ENCODE data around the gene POTED. TPM values are rescaled to one million over a fixed set of nuclear protein-coding genes. Genes with fewer than 3 reads are reported as not detected.
"Not testable (repeated sequence)": the region's sequence is repeated elsewhere in the genome, so short reads cannot be mapped to it uniquely, and the experiment has no call there.

Gene POTED
- not detected in 2 replicates for total RNA-seq

DNA sequence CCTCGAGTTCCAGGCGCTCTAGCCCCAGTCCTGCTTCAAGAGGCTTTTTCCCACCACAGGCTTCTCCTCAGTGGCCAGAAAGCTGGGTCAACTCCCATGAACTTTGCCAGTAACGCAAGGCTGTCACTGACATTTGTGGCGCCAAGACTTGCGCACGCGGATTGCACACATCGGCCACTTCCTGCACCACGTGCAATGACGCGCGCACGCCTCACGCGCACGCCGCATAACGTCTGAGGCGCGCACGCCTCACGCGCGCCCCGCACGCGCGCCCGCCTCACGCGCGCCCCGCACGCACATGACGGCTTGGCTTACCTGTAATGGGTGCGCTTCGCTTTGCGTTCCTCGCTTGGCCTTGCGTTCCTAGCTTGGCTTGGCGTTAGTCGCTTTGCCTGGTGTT is at the start of gene POTED:
TSS of gene POTED (plus strand) at position 301 of the 400 bp plus-strand sequence. CDS start 452 bp downstream, outside the sequence.
- DNase-seq (ENCODE audit: low read depth, low spot score): not testable (repeated sequence)

DNA sequence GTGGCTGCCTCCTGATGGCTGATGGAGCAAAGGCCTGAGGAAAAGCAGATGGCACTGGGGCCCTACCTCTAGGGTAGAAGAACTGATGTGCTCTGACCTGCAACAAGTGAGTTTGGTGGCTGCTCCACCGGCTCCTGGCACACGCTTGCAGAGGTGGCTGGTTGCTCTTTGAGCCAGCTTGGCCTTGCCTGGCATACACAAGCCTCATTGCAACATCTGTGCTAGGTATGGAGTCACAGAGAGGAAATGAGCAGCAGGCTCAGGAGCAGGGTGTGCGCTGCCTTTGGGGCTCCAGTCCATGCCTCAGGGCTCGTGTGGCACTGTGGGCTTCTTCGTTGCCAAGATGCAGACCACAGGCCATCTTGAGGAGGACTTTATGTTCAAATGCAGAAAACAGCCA is 40.5 kb downstream of the POTED start:
- not testable (repeated sequence) for DNase-seq (ENCODE audit: low read depth, low spot score)

DNA sequence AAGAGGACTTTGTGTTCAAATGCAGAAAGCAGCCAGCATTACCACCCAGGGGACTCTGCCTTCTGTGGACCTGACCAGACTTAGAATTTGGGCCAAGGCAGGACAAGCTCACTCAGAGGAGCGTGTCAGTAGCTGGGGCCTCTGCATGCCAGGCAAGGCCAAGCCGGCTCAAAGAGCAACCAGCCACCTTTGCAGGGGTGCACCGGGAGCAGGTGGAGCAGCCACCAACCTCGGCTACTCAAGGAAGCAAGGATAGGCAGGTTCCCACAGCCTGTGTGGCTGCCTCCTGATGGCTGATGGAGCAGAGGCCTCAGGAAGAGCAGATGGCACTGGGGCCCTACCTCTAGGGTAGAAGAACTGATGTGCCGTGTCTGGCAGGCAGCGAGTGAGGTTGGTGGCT is 42.2 kb downstream of the POTED start:
- DNase-seq (ENCODE audit: low read depth, low spot score): not testable (repeated sequence)

All from pulmonary artery endothelial cell (primary cell).